CD8-positive, alpha-beta memory T cell (primary cell): ENCODE measurements around the gene ZNF792. TPM values are rescaled to one million over a fixed set of nuclear protein-coding genes. Genes with fewer than 3 reads are reported as not detected.
"Not testable (repeated sequence)": the region's sequence is repeated elsewhere in the genome, so short reads cannot be mapped to it uniquely, and the experiment has no call there.

Experiments used
- CTCF ChIA-PET: fragments of 350-600 bp; sonication (Branson Sonifier 250); formaldehyde crosslinking; loops from one replicate; lab custom pipeline; 2021; ENCODE audit warnings: antibody characterized with exemption; lab: Charles Lee
- POLR2A ChIA-PET: fragments of 350-600 bp; sonication (Branson Sonifier 250); formaldehyde crosslinking; loops from one replicate; lab custom pipeline; 2021; ENCODE audit warnings: antibody characterized with exemption; lab: Charles Lee
- DNase-seq, 5 donors: peaks; one replicate each; pipeline versions ENCODE4 v3.0.0 to v3.0.0-alpha.2; 2020 to 2022; ENCODE audit warnings: mixed read lengths in 1 of 5
- H3K27ac ChIP-seq: one replicate; pipeline ENCODE4 v1.7.0; 2013; ENCODE audit warnings: low read depth, mild to moderate bottlenecking, low read length, moderate library complexity
- H3K27me3 ChIP-seq: 2 replicates; pipeline ENCODE4 v1.7.0; 2013; ENCODE audit warnings: low read length, mild to moderate bottlenecking; ENCODE audit not compliant: insufficient read depth, poor library complexity, severe bottlenecking
- H3K36me3 ChIP-seq: 2 replicates; pipeline ENCODE4 v1.7.0; 2013; ENCODE audit warnings: mild to moderate bottlenecking, low read length, moderate library complexity; ENCODE audit not compliant: insufficient read depth
- H3K4me1 ChIP-seq: 2 replicates; pipeline ENCODE4 v1.7.0; 2013; ENCODE audit warnings: mild to moderate bottlenecking, low read length, moderate library complexity; ENCODE audit not compliant: insufficient read depth
- H3K4me3 ChIP-seq: 2 replicates; pipeline ENCODE4 v1.7.0; 2013; ENCODE audit warnings: mild to moderate bottlenecking, low read length
- H3K9me3 ChIP-seq: 2 replicates; pipeline ENCODE4 v1.7.0; 2013; ENCODE audit warnings: mild to moderate bottlenecking, low read length
- H3K27ac Mint-ChIP-seq, 8 donors: one replicate each; pipeline ENCODE4 v1.8.0; 2020 to 2021; ENCODE audit warnings: mixed read lengths in 8 of 8, mild to moderate bottlenecking in 6 of 8, inconsistent platforms in 3 of 8, moderate library complexity in 3 of 8
- H3K27me3 Mint-ChIP-seq, 2 donors: one replicate each; pipeline ENCODE4 v1.8.0; 2020 to 2021; ENCODE audit warnings: mixed read lengths in 2 of 2, mild to moderate bottlenecking in 1 of 2, moderate library complexity in 1 of 2
- H3K36me3 Mint-ChIP-seq, 3 donors: one replicate each; pipeline ENCODE4 v1.8.0; 2020 to 2021; ENCODE audit warnings: mixed read lengths in 3 of 3, inconsistent platforms in 1 of 3, mild to moderate bottlenecking in 1 of 3
- H3K4me1 Mint-ChIP-seq, 3 donors: one replicate each; pipeline ENCODE4 v1.8.0; 2020 to 2021; ENCODE audit warnings: mixed read lengths in 3 of 3, inconsistent platforms in 1 of 3, mild to moderate bottlenecking in 1 of 3
- H3K4me3 Mint-ChIP-seq, 7 donors: one replicate each; pipeline ENCODE4 v1.8.0; 2020 to 2021; ENCODE audit warnings: mixed read lengths in 7 of 7, mild to moderate bottlenecking in 6 of 7, moderate library complexity in 4 of 7, inconsistent platforms in 2 of 7
- H3K9me3 Mint-ChIP-seq, 5 donors: one replicate each; pipeline ENCODE4 v1.8.0; 2020 to 2022; ENCODE audit warnings: mixed read lengths in 5 of 5, mild to moderate bottlenecking in 3 of 5, moderate library complexity in 2 of 5, inconsistent platforms in 1 of 5
- polyA plus RNA-seq: library from polyadenylated mRNA; unstranded; fragments of 300-500 nt; fragmentation: Illumina TruSeq; gene quantifications from one replicate; pipeline ENCODE4 v1.2.3, GENCODE V29; 2021
- total RNA-seq, 2 experiments: library from RNA; stranded (reverse); gene quantifications; one replicate each; pipeline ENCODE4 v1.2.3, GENCODE V29; 2021

The ZNF792 gene
- total and polyA plus RNA-seq, 3 experiments from 2014 or later, result 7.4 to 15.4 (median 7.5) TPM

GRCh38 chr19:34976611-34977010 is 12.6 kb upstream of the ZNF792 start:
- Mint-ChIP-seq H3K27me3 (peaks cover 0 to 4% of the 10 kb centered on the region in 2 donors), H3K4me3 (no peak overlapping the region), H3K4me1 (peaks cover 19 to 34% (median 27%) of the 10 kb centered on the region in 3 donors), H3K36me3 (peaks cover 0 to 4% (median 2%) of the 10 kb centered on the region in 3 donors), H3K27ac (peak overlapping the region in 2 of 8 donors; percentile 29 to 42), H3K9me3 (peaks cover 0 to 6% (median 3%) of the 10 kb centered on the region in 5 donors)
- DNase-seq, result no peak
- peaks cover 20% of the 10 kb centered on the region for H3K4me1 ChIP-seq
- no peak overlapping the region for H3K27ac ChIP-seq
- no peaks in the 10 kb centered on the region for H3K9me3 ChIP-seq
- no peak overlapping the region for H3K4me3 ChIP-seq
- ChIA-PET POLR2A (no interaction called here), CTCF (interaction anchor here (10.4 kb wide), 1 partner anchor 38 kb away, joined by 122 read pairs; no protein-coding TSS in a partner anchor)
- H3K36me3 ChIP-seq, result no peaks in the 10 kb centered on the region
- H3K27me3 ChIP-seq, result no peaks in the 10 kb centered on the region

- Histone ChIP-seq H3K36me3 (no peaks in the 10 kb centered on the region), H3K27ac (no peak overlapping the region), H3K9me3 (no peaks in the 10 kb centered on the region), H3K4me1 (peaks cover 20% of the 10 kb centered on the region), H3K4me3 (no peak overlapping the region), H3K27me3 (no peaks in the 10 kb centered on the region)
- CTCF ChIA-PET, result interaction anchor here (1.0 to 10.4 kb wide), 2 partner anchors 22 to 39 kb away, joined by 3 to 122 read pairs; no protein-coding TSS in a partner anchor
- no peak overlapping the region for H3K4me3 Mint-ChIP-seq
- H3K27ac Mint-ChIP-seq, result peak overlapping the region in 2 of 8 donors; percentile 34 to 80
- H3K27me3 Mint-ChIP-seq, result peaks cover 0 to 4% of the 10 kb centered on the region in 2 donors
- POLR2A ChIA-PET, result no interaction called here
- H3K9me3 Mint-ChIP-seq, result peaks cover 0 to 6% (median 3%) of the 10 kb centered on the region in 5 donors
- H3K4me1 Mint-ChIP-seq, result peaks cover 19 to 34% (median 27%) of the 10 kb centered on the region in 3 donors
- H3K36me3 Mint-ChIP-seq, result peaks cover 0 to 4% (median 2%) of the 10 kb centered on the region in 3 donors
- DNase-seq, result no peak
Measured at GRCh38 chr19:34975056-34975455, 11.0 kb upstream of the ZNF792 start.

- H3K27ac ChIP-seq, result no peak overlapping the region
- H3K9me3 ChIP-seq, result no peaks in the 10 kb centered on the region
- H3K27me3 Mint-ChIP-seq, result peaks cover 0 to 4% of the 10 kb centered on the region in 2 donors
- H3K27ac Mint-ChIP-seq, result peak overlapping the region in 2 of 8 donors; percentile 34 to 80
- POLR2A ChIA-PET, result no interaction called here
- H3K9me3 Mint-ChIP-seq, result peaks cover 0 to 6% (median 3%) of the 10 kb centered on the region in 5 donors
- peaks cover 19 to 34% (median 27%) of the 10 kb centered on the region in 3 donors for H3K4me1 Mint-ChIP-seq
- CTCF ChIA-PET, result interaction anchor here (1.0 to 10.4 kb wide), 4 partner anchors 18 to 40 kb away, joined by 3 to 122 read pairs (median 3); no protein-coding TSS in a partner anchor
- H3K36me3 ChIP-seq, result no peaks in the 10 kb centered on the region
- peaks cover 20% of the 10 kb centered on the region for H3K4me1 ChIP-seq
- DNase-seq, result no peak
- no peaks in the 10 kb centered on the region for H3K27me3 ChIP-seq
- no peak overlapping the region for H3K4me3 ChIP-seq
- peaks cover 0 to 4% (median 2%) of the 10 kb centered on the region in 3 donors for H3K36me3 Mint-ChIP-seq
- H3K4me3 Mint-ChIP-seq, result no peak overlapping the region
Measured at GRCh38 chr19:34974646-34975045, 10.6 kb upstream of the ZNF792 start.

- no peak for DNase-seq
- no peaks in the 10 kb centered on the region for H3K27me3 ChIP-seq
- peaks cover 0 to 4% (median 2%) of the 10 kb centered on the region in 3 donors for H3K36me3 Mint-ChIP-seq
- peaks cover 0 to 6% (median 4%) of the 10 kb centered on the region in 5 donors for H3K9me3 Mint-ChIP-seq
- H3K9me3 ChIP-seq, result no peaks in the 10 kb centered on the region
- no peak overlapping the region for H3K4me3 Mint-ChIP-seq
- peaks cover 19 to 34% (median 27%) of the 10 kb centered on the region in 3 donors for H3K4me1 Mint-ChIP-seq
- ChIA-PET CTCF (interaction anchor here (0.6 to 10.4 kb wide), 21 partner anchors 10 to 134 kb away, joined by 3 to 122 read pairs (median 4); partner anchors contain the start of gene GRAMD1A), POLR2A (interaction anchor here (0.7 to 1.7 kb wide), 4 partner anchors 28 to 42 kb away, joined by 3 to 6 read pairs (median 4); partner anchors contain the start of gene GRAMD1A)
- H3K4me1 ChIP-seq, result peaks cover 20% of the 10 kb centered on the region
- peak overlapping the region in 1 of 8 donors; percentile 26 for H3K27ac Mint-ChIP-seq
- H3K36me3 ChIP-seq, result no peaks in the 10 kb centered on the region
- no peak overlapping the region for H3K4me3 ChIP-seq
- no peak overlapping the region for H3K27ac ChIP-seq
- H3K27me3 Mint-ChIP-seq, result no peaks in the 10 kb centered on the region
Measured at GRCh38 chr19:34972163-34972705, 8.2 kb upstream of the ZNF792 start.

GRCh38 chr19:34970185-34970780 is 6.3 kb upstream of the ZNF792 start:
- not testable (repeated sequence) for H3K27me3 Mint-ChIP-seq
- peaks cover 0 to 14% (median 8%) of the 10 kb centered on the region in 5 donors for H3K9me3 Mint-ChIP-seq

GRCh38 chr19:34969721-34970120 is 5.7 kb upstream of the ZNF792 start:
- no peaks in the 10 kb centered on the region for H3K27me3 Mint-ChIP-seq
- peaks cover 16 to 29% (median 22%) of the 10 kb centered on the region in 3 donors for H3K4me1 Mint-ChIP-seq
- H3K27ac Mint-ChIP-seq, result no peak overlapping the region
- no peak overlapping the region for H3K4me3 ChIP-seq
- peaks cover 0 to 14% (median 8%) of the 10 kb centered on the region in 5 donors for H3K9me3 Mint-ChIP-seq
- H3K27ac ChIP-seq, result no peak overlapping the region
- ChIA-PET CTCF (interaction anchor here (10.4 kb wide), 1 partner anchor 45 kb away, joined by 122 read pairs; no protein-coding TSS in a partner anchor), POLR2A (no interaction called here)
- no peaks in the 10 kb centered on the region for H3K9me3 ChIP-seq
- no peak overlapping the region for H3K4me3 Mint-ChIP-seq
- no peaks in the 10 kb centered on the region for H3K27me3 ChIP-seq
- DNase-seq, result no peak
- H3K4me1 ChIP-seq, result peaks cover 20% of the 10 kb centered on the region
- H3K36me3 ChIP-seq, result no peaks in the 10 kb centered on the region
- H3K36me3 Mint-ChIP-seq, result peaks cover 0 to 4% (median 4%) of the 10 kb centered on the region in 3 donors

More at GRCh38 chr19:34970185-34970780, 6.3 kb upstream of the ZNF792 start:
- CTCF ChIA-PET, result interaction anchor here (1.9 to 10.4 kb wide), 2 partner anchors 10 to 44 kb away, joined by 5 to 122 read pairs; no protein-coding TSS in a partner anchor
- H3K4me1 ChIP-seq, result peaks cover 20% of the 10 kb centered on the region
- H3K9me3 ChIP-seq, POLR2A ChIA-PET, H3K27me3 ChIP-seq, H3K36me3 Mint-ChIP-seq, H3K36me3 ChIP-seq, H3K27ac ChIP-seq, DNase-seq, H3K4me3 Mint-ChIP-seq, H3K4me3 ChIP-seq: not testable (repeated sequence)
- peaks cover 19 to 30% (median 27%) of the 10 kb centered on the region in 3 donors for H3K4me1 Mint-ChIP-seq
- peak overlapping the region in 1 of 8 donors; percentile 7 for H3K27ac Mint-ChIP-seq

- H3K36me3 ChIP-seq, result no peaks in the 10 kb centered on the region
- no peak overlapping the region for H3K27ac ChIP-seq
- H3K36me3 Mint-ChIP-seq, result peaks cover 6 to 12% (median 11%) of the 10 kb centered on the region in 3 donors
- H3K27me3 ChIP-seq, result no peaks in the 10 kb centered on the region
- peak overlapping the region in 1 of 7 donors; percentile 73 for H3K4me3 Mint-ChIP-seq
- ChIA-PET CTCF (interaction anchor here (0.5 to 10.4 kb wide), 5 partner anchors 34 to 658 kb away, joined by 3 to 122 read pairs (median 3); no protein-coding TSS in a partner anchor), POLR2A (no interaction called here)
- H3K27ac Mint-ChIP-seq, result no peak overlapping the region
- H3K9me3 ChIP-seq, result peaks cover 4% of the 10 kb centered on the region
- no peak overlapping the region for H3K4me3 ChIP-seq
- H3K9me3 Mint-ChIP-seq, result peaks cover 7 to 22% (median 13%) of the 10 kb centered on the region in 5 donors
- H3K4me1 Mint-ChIP-seq, result peaks cover 8 to 21% (median 9%) of the 10 kb centered on the region in 3 donors
- no peak for DNase-seq
- H3K4me1 ChIP-seq, result peaks cover 7% of the 10 kb centered on the region
- no peaks in the 10 kb centered on the region for H3K27me3 Mint-ChIP-seq
Measured at GRCh38 chr19:34967551-34967950, 3.5 kb upstream of the ZNF792 start.
